CD4-positive, alpha-beta T cell treated with Interleukin-6 at 100 ng/mL for 8 hours (primary cell): ENCODE measurements around the gene PHC3.
"Not testable (repeated sequence)": the region's sequence is repeated elsewhere in the genome, so short reads cannot be mapped to it uniquely, and the experiment has no call there.

Experiments used
- DNase-seq: peaks from one replicate; pipeline ENCODE4 v3.0.0-alpha.2; 2020; ENCODE audit warnings: mixed read lengths, low spot score

PHC3 gene

GRCh38 chr3:170128977-170129431 is 52.5 kb downstream of the PHC3 start:
- no peak for DNase-seq

DNA sequence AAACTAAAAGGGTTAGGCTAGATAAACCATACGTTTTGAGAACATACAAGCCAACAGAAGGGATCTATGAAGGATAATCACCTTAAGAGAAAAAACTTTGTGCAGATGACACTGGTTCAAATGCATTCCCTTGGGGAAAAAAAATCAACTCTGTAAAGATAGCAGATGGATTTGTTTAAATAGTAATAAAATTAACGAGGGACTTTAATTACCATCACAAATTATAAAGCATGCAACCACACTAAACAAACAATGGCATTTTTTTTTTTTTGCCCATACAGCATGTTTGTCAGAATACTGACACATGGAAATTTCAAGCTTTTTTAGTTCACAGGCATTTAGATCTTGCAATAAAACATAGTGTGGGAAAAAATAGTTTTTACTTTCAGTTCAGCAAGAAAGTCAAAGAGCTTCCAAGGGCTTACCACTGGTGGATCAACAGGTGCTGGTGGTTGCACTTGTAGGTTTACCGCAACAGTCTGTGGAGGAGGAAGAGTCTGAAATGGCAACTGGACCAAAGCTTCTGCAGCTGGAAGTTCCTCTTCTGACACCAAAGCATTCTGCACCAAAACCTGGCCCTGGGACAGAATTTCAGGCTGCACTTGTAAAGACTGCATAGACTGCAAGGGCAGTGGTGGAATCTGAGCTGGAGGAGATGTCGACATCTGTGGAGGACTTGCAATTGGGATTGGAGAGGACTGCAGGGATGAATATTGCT is 53.1 kb downstream of the PHC3 start:
- peak; percentile 11 for DNase-seq

DNA sequence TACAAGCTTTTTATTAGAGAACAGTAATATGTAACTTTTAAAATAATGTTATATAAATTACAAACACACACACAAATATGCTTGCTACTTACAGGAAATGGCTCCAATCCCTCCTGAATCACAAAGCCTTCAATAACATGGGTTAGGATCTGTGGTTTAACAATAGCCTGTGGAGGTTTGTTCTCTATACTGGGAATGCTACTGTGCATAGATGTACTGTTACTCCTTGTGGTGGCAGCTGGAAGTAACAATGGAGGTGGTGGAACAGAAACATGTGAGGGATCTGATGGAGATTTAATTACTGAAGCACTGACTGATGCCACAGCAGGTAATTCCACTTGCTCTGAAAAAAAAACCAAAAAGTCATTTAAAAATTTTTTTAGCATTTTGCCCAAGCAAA is 64.4 kb downstream of the PHC3 start:
- DNase-seq: no peak

DNA sequence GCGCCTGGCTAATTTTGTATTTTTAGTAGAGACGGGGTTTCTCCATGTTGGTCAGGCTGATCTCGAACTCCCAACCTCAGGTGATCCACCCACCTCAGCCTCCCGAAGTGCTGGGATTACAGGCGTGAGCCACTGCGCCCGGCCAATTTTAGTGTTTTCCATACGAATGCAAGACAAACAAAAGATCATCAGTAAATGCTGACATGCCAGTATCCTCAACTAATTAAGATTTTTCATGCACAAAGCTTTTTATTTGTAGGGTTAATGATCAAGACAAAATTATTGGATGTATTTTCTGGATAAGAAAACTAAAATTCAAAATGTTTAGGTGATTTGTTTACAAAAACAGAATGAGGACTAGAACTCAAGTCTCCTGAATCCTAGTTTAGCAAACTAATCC is 67.4 kb downstream of the PHC3 start:
- DNase-seq: not testable (repeated sequence)

DNA sequence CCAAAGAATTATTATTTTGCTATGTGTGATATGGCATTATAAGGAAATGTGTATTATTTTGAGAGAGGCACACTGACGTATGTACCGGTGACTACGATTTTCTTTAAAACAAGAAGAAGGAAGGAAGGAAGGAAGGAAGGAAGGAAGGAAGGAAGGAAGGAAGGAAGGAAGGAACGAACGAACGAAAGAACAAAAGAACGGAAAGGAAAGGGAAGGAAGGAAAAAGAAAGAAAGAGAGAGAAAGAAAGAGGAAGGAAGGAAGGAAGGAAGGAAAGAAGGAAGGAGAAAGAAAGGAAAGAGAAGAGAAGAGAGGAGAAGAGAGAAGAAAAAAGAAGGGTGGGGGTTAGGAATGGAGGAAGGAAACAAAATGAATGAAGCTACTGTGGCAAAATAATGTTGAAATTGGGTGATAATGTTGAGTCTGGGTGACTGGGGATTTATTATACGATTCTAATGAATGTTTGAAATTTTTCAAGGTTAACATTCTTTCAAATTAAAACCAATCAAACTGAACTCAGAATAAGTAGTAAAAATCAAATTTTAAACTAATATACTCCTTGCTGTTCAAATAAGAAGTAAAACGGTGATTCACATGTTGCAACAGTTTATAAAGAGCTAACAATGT is 70.3 kb downstream of the PHC3 start:
- no peak for DNase-seq

DNA sequence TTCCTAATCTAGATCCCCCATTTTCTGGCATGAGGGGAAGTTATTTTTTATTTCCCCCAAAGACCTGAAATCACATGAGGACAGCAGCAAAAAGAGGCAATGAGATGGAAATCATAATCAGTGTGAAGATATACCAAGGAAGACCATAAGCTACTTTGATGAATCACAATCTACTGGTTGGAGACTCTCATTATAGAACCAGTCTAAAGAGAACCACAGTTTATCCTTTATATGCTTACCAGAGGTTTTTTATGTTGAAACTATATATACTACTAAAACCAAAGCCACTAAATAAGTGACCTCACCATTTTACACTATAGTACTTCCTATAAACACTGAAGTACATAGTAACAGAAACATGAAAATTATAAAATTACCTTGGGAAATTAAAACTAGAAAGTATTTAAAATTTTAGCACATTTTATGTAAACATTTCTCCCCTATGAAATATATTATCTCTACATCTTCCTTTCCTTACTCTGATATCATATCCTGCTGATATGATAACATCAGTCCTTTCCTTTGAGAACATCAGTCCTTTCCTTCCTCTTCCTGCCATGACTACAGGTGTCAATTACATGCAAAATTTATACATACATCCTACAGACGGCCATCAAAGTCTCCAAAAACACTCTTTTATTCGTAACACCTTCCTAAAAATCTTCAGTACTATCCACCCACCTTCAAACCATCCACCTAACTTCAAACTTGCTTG is 71.8 kb downstream of the PHC3 start:
- DNase-seq: no peak

DNA sequence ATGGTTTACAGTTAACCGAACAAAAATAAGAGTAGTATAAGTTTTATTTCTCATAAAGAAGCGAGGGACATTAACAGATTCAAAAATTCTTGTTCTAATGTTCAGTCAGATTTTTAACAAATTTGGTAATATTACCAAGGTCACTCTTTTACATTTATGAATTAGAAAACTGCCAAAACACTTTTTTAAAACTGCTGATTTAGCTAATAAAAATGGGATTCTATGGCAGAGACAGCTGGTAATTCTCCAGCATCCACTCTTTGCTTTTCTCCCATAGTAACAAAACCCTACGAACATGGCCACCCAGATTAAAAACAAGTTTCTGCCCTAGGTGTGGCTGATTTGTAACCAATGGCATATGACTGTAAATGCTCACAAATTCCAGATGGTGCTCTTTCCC is 72.6 kb downstream of the PHC3 start:
- no peak for DNase-seq

GRCh38 chr3:170107941-170108340 is 73.6 kb downstream of the PHC3 start:
- no peak for DNase-seq

GRCh38 chr3:170102431-170102830 is 79.1 kb downstream of the PHC3 start:
- DNase-seq: no peak

DNA sequence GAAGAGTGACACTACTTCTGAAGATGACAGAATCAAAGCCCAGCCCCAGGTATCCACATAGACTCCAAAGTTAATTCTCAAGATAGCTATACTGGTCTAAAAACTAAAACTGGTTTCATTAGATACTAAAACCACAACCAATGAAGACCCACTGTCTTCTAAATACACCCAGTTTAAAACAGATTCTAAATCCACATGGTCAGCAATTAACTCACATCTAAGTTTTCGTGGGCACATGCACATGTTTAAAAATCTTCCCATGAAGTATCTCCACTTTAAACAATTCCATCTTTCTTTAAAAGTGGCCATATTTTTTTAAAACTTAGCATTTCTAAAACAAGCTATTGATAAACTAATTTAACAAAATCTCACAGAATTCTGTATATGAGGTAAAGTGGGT is 80.6 kb downstream of the PHC3 start:
- no peak for DNase-seq

- DNase-seq: no peak
These were observed 82.8 kb downstream of the PHC3 start for GRCh38 chr3:170098753-170099152.

DNA sequence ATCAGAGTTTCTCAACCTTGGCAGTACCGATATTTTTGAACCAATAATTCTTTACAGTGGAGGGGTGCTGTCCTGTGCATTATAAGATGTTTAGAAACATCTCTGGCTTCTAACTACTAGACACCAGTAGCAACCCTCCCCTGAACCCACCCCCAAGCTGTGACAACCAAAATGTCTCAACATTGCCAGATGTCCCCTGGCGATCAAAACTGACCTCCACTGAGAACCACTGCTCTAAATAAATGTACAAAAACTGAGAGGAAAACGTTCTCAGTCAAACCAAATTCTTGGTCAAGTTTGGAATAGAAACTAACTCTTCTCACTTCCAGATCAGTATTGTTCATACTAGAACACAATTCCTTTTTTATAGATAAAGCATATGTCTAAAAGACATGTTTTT is 85.2 kb downstream of the PHC3 start:
- DNase-seq: no peak

DNA sequence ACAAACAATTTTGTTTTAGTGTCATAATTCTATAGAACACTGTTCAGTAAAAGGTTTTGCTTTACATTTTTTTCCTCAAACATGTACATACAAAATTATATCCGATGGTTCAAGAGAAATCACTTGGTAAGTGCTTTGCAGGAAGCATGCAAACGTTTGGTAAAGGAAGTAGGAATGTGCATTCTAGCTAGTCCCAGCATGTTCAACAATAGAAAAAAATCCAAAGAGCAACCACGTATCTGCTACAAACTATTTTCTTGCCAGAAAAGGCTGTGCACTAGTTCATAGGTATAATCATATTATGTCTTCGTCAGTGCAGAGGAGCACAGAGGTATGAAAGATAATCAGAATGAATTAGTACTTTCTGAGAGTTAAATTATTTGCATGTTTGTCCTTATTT is 85.8 kb downstream of the PHC3 start:
- no peak for DNase-seq

- no peak for DNase-seq
These were observed 88.6 kb downstream of the PHC3 start for GRCh38 chr3:170092907-170093306.

- DNase-seq: no peak
These were observed 90.9 kb downstream of the PHC3 start for GRCh38 chr3:170090601-170090981.

DNA sequence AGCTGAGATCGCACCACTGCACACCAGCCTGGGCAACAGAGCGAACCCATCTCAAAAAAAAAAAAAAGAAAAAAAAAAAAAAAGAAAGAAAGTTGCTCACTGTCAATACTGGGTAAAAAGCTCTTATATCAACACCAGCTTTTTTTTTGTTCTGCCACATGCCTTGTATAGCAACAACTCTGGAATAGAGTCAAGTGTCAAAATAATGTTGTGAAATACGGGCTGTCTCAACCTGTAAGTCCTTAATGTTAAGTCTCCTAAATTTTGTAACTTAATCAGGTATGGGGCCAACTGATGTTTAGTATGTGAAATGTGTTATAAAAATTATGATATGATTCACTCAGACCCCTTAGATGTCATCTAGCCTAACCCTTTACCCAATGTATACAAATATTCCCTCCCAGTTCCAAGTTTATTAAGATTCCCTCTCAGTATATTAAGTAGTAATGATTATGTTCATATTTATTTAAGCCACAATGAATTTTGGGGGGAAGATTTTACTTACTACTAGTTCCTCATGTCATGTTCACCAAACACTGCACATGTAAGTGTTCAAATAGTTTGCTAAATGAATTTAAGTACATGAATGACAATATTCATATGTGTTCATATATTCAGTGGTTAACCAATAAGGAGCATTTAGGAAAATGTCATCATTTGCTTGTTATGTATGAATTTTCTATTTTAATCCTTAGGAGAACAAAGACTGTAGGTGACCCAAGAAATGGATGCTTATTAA is 91.5 kb downstream of the PHC3 start:
- no peak for DNase-seq

DNA sequence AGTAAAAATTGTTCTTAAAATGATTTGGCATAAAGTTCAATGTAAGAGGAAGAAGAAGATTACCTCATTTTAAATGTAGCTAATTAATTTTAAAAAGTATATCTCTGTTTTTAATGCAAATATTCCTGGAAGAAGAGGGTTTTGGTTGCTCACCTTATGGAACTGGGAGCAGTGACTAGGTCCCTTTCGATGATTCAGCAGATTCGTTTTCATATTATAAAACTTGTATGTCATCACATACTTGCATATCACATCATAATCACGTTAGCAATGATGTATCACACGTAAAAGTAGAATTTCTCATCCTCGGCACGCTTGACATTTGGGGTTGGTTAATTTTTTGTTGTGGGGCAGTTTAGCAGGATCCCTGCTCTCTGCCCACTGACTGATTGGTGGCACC is 96.1 kb downstream of the PHC3 start:
- DNase-seq: no peak

DNA sequence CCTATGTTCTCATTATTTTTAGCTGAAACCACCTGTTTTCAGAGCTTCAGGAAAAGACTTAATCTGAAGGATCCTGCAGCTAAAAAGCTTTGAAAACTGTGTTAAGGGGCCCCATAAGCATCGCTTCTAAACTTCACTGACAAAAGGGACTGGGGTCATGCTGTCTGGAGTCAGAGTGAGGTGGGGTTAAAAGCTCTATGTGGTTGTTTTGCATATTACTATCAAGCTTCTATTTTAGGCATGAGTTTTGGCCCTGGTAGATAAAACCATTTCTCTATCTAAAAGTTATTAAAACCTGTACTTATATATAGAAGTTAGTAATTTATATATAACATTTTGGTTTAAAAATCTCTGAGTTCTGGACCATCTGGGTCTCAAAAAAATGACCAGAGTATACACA is 98.2 kb downstream of the PHC3 start:
- no peak for DNase-seq

DNA sequence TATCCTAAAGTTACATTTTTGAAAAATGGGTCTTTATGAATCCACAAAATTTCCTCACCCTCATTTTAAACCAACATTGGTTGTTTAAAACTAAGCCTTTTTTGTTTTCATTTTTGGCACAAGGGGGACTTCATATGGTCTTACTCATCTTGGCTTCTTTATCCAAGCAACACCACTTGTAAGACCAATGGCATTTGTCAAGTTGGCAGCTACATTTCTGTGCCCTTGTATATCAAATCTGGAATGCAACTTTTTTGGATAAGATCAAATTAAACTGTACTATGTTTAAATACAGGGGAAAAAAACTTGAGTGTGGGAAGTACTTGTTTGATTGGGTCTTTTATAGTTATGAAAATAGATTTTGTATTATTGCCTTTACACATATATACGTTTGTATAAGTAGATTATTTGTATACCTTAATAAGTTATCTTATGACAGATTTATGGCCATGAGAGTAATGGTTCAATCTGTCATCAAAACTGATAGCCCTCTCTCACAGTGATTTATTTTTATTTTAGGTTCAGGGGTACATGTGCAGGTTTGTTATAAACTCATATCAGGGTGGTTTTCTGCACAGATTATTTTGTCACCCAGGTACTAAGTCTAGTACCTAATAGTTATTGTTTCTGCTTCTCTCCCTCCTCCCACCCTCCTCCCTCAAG is 100.3 kb downstream of the PHC3 start:
- DNase-seq: no peak

DNA sequence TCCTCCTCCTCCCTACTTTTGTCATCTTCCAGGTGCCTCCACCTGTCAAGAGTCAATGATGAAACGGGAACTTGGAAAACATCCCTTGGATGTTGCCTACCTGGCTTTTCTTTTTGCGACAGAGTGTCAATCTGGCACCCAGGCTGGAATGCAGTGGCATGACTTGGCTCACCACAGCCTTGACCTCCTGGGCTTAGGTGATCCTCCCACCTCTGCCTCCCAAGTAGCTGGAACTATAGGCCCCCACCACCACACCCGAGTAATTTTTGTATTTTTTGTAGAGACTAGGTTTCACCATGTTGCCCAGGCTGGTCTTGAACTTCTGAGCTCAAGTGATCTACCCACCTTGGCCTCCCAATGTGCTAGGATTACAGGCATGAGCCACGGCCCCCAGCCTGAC is 100.9 kb downstream of the PHC3 start:
- no peak for DNase-seq

DNA sequence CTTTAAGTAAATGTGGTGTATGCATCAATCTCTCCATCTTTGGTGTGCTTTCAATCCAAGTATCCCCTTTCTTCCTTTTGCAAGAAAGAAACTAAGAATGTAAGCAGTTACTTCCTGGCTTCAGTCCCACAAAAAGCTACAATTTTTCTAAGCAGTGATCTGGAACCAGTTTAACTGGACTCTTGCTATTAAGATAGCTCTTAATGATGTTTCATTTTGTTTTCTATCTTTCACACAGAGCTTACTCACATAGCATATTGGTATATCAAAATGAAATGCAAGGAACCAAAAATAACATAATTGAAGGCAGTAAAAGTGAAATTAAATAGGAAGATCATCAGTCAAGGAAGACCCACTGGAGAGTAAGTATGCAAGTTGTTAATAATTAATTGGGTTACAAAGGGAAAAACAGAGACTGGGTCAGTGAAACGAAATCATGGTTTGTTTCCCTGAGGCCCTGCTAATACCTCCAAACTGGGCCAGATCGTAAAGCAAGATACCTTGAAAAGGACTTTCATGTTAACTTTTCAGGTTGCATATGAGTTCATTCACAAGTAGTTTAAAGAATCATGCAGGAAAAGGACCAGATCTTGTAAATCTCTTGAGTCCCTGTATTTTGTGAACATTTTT is 101.9 kb downstream of the PHC3 start:
- DNase-seq: no peak
